Sigmoid colon (tissue), 4 donors: ENCODE data around the gene NEK6.

Experiments
- POLR2A ChIP-seq, 2 donors: fragments of 450-650 bp; IDR thresholded peaks; one replicate each; pipeline ENCODE4 v1.6.1; 2016; ENCODE audit warnings: antibody characterized with exemption in 2 of 2, mild to moderate bottlenecking in 2 of 2, moderate library complexity in 2 of 2
- POLR2AphosphoS5 ChIP-seq, 4 donors: sonication (generic); formaldehyde crosslinking; IDR thresholded peaks; one replicate each; pipeline ENCODE4 v1.6.1; 2017; ENCODE audit warnings: antibody characterized with exemption in 4 of 4
- TF ChIP-seq, protein P1 (sequence below), 4 experiments: fragments of 450-650 bp in 3 of 4; fragments of 200-600 bp in 1 of 4; IDR thresholded peaks; one replicate each; pipeline ENCODE4 v1.5.1; 2016 to 2019; ENCODE audit warnings: antibody characterized with exemption in 4 of 4, mild to moderate bottlenecking in 3 of 4, moderate library complexity in 2 of 4

DNA sequence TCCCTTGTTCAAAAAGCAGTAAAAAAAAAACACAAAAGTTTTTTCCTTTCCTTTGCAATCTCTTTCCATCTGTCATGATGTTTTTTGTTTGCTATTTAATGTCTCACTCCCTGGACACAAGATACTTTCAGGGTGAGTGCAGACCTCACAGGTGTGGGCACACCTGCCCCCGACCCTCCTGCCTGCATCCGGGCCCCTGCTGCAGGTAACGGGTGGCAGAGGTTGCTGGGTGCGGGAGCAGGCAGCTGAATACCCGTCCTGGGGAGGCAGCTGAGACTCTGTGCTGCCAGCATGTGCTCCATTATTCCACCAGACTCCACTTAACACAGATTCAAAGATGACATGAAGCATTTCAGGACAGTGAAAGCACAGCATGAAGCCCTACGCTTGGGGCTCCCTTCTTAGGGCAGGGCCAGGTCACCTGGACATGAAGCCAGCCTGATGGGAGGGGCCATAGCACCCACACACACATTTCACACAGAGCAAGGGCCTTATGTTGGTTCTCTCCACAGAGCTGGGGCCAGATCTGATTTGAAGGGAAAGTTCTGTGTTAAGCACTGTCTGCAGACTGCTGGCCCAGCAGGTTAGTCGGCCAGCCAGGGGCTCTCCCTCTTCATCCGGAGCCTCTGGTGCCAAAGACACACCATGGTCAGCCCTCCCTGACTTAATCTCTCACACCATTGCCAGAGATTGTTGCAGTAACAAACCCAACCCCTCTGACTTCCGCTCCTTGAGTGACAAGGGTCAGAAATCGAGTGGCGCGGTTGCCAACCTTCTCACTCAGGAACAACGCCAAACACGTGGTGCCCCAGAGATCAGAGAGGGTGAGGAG is 13.0 kb downstream of the NEK6 start:
- TF ChIP-seq POLR2A (IDR thresholded peaks at IDR 0.05) (no peak), POLR2AphosphoS5 (IDR thresholded peaks at IDR 0.05) (no peak)
- TF ChIP-seq, protein P1, sequence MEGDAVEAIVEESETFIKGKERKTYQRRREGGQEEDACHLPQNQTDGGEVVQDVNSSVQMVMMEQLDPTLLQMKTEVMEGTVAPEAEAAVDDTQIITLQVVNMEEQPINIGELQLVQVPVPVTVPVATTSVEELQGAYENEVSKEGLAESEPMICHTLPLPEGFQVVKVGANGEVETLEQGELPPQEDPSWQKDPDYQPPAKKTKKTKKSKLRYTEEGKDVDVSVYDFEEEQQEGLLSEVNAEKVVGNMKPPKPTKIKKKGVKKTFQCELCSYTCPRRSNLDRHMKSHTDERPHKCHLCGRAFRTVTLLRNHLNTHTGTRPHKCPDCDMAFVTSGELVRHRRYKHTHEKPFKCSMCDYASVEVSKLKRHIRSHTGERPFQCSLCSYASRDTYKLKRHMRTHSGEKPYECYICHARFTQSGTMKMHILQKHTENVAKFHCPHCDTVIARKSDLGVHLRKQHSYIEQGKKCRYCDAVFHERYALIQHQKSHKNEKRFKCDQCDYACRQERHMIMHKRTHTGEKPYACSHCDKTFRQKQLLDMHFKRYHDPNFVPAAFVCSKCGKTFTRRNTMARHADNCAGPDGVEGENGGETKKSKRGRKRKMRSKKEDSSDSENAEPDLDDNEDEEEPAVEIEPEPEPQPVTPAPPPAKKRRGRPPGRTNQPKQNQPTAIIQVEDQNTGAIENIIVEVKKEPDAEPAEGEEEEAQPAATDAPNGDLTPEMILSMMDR (IDR thresholded peaks at IDR 0.05): no peak
